WTC11 (cell line): ENCODE measurements around the gene BANF2. TPM values are rescaled to one million over a fixed set of nuclear protein-coding genes. Genes with fewer than 3 reads are reported as not detected.

ENCODE experiments used
- ATAC-seq: fragments of 200-7000 bp; cut with Tn5 transposase; 2 replicates; pipeline ENCODE4 v1.10.0; 2021; ENCODE audit warnings: mild to moderate bottlenecking, moderate library complexity
- CTCF ChIA-PET: fragments of 300-600 bp; sonication (Branson Sonifier 250); formaldehyde crosslinking; loops from one replicate; lab custom pipeline; 2021; ENCODE audit warnings: antibody characterized with exemption; lab: Charles Lee
- POLR2A ChIA-PET: fragments of 350-600 bp; sonication (Branson Sonifier 250); formaldehyde crosslinking; loops from one replicate; lab custom pipeline; 2021; ENCODE audit warnings: antibody characterized with exemption; lab: Charles Lee
- DNase-seq: peaks from one replicate; pipeline ENCODE4 v3.0.0; 2021; ENCODE audit warnings: low spot score
- H3K27ac Mint-ChIP-seq: 2 replicates; pipeline ENCODE4 v1.8.0; 2021; ENCODE audit warnings: mixed read lengths
- H3K27me3 Mint-ChIP-seq: 2 replicates; pipeline ENCODE4 v1.8.0; 2021; ENCODE audit warnings: low read depth, mild to moderate bottlenecking, moderate library complexity, mixed read lengths
- H3K36me3 Mint-ChIP-seq: 2 replicates; pipeline ENCODE4 v1.8.0; 2021; ENCODE audit warnings: mixed read lengths
- H3K4me1 Mint-ChIP-seq: 2 replicates; pipeline ENCODE4 v1.8.0; 2022; ENCODE audit warnings: mixed read lengths
- H3K4me3 Mint-ChIP-seq: 2 replicates; pipeline ENCODE4 v1.8.0; 2021; ENCODE audit warnings: mild to moderate bottlenecking, moderate library complexity, mixed read lengths
- H3K9me3 Mint-ChIP-seq: 2 replicates; pipeline ENCODE4 v1.8.0; 2021; ENCODE audit warnings: mixed read lengths
- AFF4 ChIP-seq: sonication (generic); formaldehyde crosslinking; IDR thresholded peaks from 2 replicates; pipeline ENCODE4 v1.8.1; 2023; ENCODE audit warnings: mild to moderate bottlenecking, missing genetic modification reagents, borderline replicate concordance
- ATF1 ChIP-seq: sonication (generic); formaldehyde crosslinking; IDR thresholded peaks from 2 replicates; pipeline ENCODE4 v1.8.1; 2023; ENCODE audit warnings: mild to moderate bottlenecking, moderate library complexity, missing genetic modification reagents
- ATF2 ChIP-seq: sonication (generic); formaldehyde crosslinking; IDR thresholded peaks from 2 replicates; pipeline ENCODE4 v1.8.1; 2022; ENCODE audit warnings: low read depth, missing genetic modification reagents, borderline replicate concordance
- CREM ChIP-seq: sonication (generic); formaldehyde crosslinking; IDR thresholded peaks from 2 replicates; pipeline ENCODE4 v1.8.1; 2022; ENCODE audit warnings: mild to moderate bottlenecking, missing genetic modification reagents, moderate library complexity
- E2F5 ChIP-seq: sonication (generic); formaldehyde crosslinking; IDR thresholded peaks from 2 replicates; pipeline ENCODE4 v1.8.1; 2022; ENCODE audit warnings: mild to moderate bottlenecking, moderate library complexity, missing genetic modification reagents
- PRDM15 ChIP-seq: sonication (generic); formaldehyde crosslinking; IDR thresholded peaks from 2 replicates; pipeline ENCODE4 v1.8.0; 2022; ENCODE audit warnings: missing genetic modification reagents
- STAT6 ChIP-seq: sonication (generic); formaldehyde crosslinking; conservative IDR thresholded peaks from 2 replicates; pipeline ENCODE4 v1.8.1; 2023; ENCODE audit warnings: mild to moderate bottlenecking, low read depth, missing genetic modification reagents, moderate library complexity
- USF1 ChIP-seq: sonication (generic); formaldehyde crosslinking; IDR thresholded peaks from 2 replicates; pipeline ENCODE4 v1.8.0; 2022; ENCODE audit warnings: mild to moderate bottlenecking, missing genetic modification reagents
- ZBTB43 ChIP-seq: sonication (generic); formaldehyde crosslinking; IDR thresholded peaks from 2 replicates; pipeline ENCODE4 v1.8.1; 2023; ENCODE audit warnings: mild to moderate bottlenecking, missing genetic modification reagents
- ZNF281 ChIP-seq: sonication (generic); formaldehyde crosslinking; IDR thresholded peaks from 2 replicates; pipeline ENCODE4 v1.8.0; 2023; ENCODE audit warnings: mild to moderate bottlenecking, missing genetic modification reagents
- ZSCAN18 ChIP-seq: fragments of 250-450 bp; sonication (Bioruptor Pico); IDR thresholded peaks from 2 replicates; pipeline ENCODE4 v2.1.2; 2022; ENCODE audit warnings: mild to moderate bottlenecking, moderate library complexity
- total RNA-seq: library from RNA; stranded (reverse); gene quantifications from 3 replicates; pipeline ENCODE4 v1.2.3, GENCODE V29; 2021

Gene BANF2
- total RNA-seq, 1 experiment from 2014 or later = not detected

- Mint-ChIP-seq H3K27me3 (no peaks in the 10 kb centered on the region), H3K36me3 (0 out of 2 replicates have a peak, but pooled peaks cover 3% of the 10 kb centered on the region), H3K27ac (no peak overlapping the region; the same call in 1 of the 2 replicates), H3K4me3 (no peak overlapping the region), H3K4me1 (peaks cover 61% of the 10 kb centered on the region), H3K9me3 (no peaks in the 10 kb centered on the region)
- ATAC-seq (no peak; the same call in none of the 2 replicates), DNase-seq (no peak)
- TF ChIP-seq AFF4 (no peak), ATF2 (CRISPR knock-in tag) (no peak), ZBTB43 (CRISPR knock-in tag) (no peak), USF1 (no peak), STAT6 (no peak), ATF1 (CRISPR knock-in tag) (no peak), E2F5 (CRISPR knock-in tag) (no peak), CREM (no peak), ZSCAN18 (CRISPR knock-in tag) (no peak), PRDM15 (no peak), ZNF281 (CRISPR knock-in tag) (no peak)
- CTCF ChIA-PET = interaction anchor here (1.1 kb wide), 1 partner anchor 22 kb away, joined by 4 read pairs; no protein-coding TSS in a partner anchor
- POLR2A ChIA-PET = no interaction called here
These were observed 28.2 kb upstream of the BANF2 start for GRCh38 chr20:17671565-17671964.
